Fibroblast of upper back skin (primary cell): ENCODE results near the gene UTP25.

Experiments
- DNase-seq: peaks from one replicate; pipeline ENCODE4 v3.0.0-alpha.2; 2013

Gene UTP25

GRCh38 chr1:209840611-209841010 is 12.8 kb downstream of the UTP25 start:
- no peak for DNase-seq

GRCh38 chr1:209844695-209845407 is 17.1 kb downstream of the UTP25 start:
- no peak for DNase-seq

- no peak for DNase-seq
Measured at GRCh38 chr1:209845408-209845725, 17.6 kb downstream of the UTP25 start.

DNA sequence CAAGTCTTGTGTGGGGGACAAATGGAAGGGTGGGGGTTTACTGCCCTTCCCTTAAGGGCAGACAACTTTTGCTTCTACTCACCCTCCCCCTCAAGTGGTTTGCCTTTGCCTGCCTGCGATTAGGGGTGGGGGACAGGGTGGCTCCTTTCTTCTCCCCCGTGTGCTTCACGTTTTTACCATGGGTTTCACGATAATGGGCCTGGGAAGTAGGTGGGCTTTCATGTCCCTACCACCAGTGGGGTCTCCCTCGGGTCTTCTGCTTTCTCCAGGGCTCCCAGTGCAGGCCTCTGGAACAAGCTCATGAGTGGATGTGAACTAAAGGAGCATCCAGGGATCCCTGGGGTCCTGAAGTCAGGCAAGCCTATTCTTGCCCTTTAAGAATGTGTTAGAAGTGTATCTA is 21.6 kb downstream of the UTP25 start:
- DNase-seq: no peak

GRCh38 chr1:209850342-209850979 is 22.7 kb downstream of the UTP25 start:
- peak; percentile 85 for DNase-seq

DNA sequence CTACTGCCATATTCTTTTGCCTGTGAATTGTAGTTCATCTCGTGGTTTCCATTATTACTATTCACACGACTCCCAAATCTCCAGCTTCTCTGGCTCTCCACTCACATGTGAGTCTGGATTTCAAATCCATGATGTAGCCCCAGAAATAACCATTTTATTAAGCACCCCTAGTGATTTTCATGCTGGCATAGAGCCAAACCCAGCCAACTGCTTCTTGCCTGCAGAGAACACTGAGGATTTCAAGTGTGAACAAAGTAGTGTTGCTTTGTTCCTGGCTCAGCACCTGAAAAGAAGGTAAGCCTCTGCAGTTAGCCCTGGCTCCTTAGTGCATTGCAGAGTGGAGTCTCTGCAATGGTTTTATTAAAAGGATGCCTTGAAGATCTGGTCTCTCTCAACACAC is 25.9 kb downstream of the UTP25 start:
- no peak for DNase-seq

GRCh38 chr1:209854196-209854595 is 26.4 kb downstream of the UTP25 start:
- DNase-seq: peak; percentile 46

DNA sequence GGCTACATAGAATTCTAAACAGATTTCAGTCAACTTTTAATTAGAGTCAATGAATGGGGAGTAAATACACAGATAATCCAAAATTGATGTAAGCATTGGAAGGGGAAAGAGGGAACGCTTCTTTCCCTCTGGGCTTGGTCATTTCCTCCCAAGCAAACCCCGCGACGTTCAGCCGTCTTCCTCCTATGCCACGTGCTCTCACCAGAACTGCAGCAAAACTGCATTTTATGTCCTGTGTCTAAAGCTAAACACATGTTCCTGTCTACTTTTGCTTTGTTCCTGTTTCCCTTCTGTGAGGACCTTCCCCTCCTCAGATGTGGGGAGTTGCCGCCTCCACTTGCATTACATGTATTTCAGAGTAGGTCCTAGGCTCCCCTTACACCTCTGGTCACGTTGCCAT is 27.2 kb downstream of the UTP25 start:
- no peak for DNase-seq

DNA sequence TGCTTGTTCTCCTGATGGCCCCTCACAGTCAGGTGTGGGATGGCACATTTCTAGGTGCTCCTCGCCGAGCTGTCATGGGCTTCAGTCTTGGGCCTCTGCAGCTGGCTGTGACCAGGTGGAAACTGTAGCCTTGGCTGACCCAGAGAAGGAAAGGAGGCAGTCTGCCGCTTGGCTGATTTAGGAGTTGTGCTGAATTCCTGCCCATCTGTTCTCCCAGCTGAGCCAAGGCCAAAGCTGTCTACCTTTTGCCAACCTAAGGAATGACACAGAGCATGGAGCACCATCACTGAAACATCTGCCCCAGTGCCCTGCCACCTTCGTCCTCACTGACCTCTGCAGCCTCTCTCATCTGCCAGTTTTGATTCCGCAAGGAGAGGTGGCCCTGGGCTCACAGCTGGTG is 27.9 kb downstream of the UTP25 start:
- no peak for DNase-seq

- DNase-seq: no peak
Measured at GRCh38 chr1:209858561-209859103, 30.9 kb downstream of the UTP25 start.

DNA sequence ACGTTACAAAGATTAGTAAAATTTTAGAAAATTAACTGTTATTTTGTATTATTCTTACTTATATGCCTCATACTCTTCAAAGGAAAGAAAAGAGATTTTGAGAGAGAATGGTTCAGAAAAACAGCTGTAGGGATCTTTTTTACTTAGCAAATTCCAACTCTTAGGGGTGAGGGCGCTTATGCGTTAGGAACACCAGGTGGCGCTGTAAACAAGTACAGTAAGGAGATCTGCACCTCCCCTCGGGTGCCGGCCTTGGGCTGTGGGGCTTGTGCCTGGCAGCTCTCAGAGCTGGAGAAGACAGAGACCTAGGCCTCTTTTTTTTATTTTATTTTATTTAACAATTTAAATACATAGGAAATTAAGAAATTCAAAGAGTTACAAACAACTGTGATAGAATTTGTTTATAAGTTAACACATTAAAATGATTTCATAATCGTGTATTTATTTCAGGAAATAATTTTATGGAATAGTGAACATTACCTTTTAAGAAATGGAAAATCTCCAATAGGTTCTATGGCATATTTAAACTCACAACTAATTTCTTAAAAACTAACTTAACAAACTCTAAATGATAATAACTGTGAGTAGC is 32.6 kb downstream of the UTP25 start:
- peak; percentile 83 for DNase-seq

GRCh38 chr1:209861242-209861641 is 33.5 kb downstream of the UTP25 start:
- DNase-seq: no peak

DNA sequence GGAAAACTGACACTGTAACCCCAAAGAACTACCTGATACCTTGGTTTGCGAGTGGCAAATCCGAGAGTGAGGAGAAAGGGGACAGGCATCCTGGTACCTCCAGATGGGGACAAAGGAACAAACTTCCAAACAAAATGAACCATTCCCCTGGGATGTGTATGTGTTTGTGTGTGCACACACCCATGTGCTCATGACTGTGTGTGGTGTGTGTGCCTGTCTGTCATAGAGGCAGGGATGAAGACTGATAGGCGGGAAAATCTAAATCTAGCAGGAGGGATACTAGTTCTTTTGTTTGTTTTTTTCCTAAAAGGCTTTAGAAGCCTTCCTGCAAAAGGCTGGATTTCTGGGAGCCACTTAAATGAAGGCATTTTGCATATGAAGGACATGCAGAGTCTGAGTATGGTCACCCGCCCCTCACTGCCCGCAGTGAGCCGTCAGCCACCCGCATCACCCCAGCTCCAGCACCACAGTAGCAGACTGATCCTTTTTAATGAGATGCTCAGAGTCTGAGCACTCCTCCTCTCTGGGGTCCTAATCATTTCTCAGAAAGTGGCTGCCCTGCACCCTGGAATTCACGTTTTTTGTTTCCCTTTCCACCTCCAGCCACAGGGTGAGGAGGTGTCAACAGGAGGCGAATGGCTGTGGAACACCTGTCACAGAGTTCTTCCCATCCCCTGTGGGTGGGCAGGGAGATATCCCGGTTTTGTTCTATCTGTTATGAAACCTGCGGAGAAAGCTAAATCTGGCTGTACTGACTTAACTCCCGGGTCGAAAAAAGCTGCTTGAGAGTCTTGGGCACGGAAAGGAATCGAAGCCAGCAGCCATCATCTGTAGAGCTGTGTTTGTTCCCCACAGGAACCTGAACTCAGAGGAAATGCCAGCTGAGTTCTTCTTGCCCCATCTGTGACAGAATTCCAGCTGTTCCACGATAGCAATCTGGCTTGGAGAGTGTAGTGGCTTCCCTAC is 34.9 kb downstream of the UTP25 start:
- no peak for DNase-seq

DNA sequence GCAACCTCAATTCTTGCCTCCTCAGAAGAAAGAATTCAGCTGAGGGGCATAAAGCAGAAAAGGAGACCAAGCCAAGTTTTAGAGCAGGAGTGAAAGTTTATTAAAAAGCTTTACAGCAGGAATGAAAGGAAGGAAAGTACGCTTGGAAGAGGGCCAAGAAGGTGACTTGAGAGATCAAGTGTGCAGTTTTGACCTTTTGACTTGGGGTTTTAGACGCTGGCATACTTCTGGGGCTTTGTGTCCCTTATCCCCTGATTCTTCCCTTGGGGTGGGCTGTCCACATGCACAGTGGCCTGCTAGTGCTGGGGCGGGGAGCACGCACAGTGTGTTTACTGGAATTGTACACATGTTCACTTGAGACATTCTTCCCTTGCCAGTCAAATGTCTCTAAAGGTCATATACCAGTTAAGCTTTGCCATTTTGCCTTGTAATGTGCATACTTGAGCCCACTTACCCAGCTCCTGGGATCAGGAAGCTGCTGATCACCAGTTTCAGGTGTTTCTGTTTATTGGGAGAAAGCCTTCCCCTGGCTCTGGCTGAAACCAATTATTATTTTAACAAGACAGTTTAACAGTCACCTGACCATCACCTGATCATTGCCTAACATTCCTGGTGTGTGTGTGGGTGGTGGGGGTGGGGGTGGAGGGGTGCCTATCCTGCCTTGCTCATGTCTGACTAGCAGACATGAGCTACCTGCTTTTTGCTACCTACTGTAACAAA is 36.2 kb downstream of the UTP25 start:
- no peak for DNase-seq

DNA sequence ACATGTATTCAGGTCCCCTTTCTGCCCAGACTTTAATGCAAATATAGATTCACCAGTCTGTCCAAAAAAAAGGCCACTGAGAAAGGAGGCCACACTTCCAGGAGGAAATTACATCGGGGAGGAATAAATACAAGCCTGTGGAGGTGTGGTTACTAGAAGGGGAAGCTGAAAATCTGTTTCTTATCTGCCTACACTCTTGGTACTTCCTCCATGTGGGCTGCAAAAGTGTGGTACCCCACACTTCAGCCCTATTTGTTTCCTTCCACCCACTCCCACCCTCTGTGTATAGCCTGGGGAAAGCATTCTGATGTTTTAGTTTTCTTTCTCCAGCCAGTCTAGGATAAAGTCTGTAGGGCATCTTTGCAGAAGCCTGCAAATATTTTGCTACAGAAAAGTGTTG is 38.4 kb downstream of the UTP25 start:
- no peak for DNase-seq

- peak; percentile 78 for DNase-seq
Measured at GRCh38 chr1:209869291-209870149, 41.7 kb downstream of the UTP25 start.

GRCh38 chr1:209870151-209870831 is 42.5 kb downstream of the UTP25 start:
- DNase-seq: peak; percentile 94

GRCh38 chr1:209871006-209871405 is 43.2 kb downstream of the UTP25 start:
- no peak for DNase-seq

DNA sequence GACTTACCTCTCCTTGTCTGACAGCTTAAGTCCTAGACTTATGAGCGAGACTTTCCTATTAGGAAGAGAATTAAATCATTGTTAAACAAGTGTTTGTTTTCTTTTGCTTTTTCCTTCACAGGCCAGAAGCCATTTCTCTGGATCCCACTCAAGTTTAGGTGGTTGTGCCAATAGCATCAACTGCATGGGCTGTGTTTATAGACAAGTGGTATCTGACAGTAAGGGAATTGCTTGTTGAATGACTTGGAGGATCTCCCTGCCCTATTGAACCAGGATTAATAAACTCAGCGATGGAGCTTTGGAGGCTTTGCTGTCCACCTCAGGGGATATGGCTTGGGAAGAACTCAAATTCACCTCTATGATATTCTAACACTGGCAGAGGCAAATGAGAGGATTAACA is 43.7 kb downstream of the UTP25 start:
- no peak for DNase-seq

DNA sequence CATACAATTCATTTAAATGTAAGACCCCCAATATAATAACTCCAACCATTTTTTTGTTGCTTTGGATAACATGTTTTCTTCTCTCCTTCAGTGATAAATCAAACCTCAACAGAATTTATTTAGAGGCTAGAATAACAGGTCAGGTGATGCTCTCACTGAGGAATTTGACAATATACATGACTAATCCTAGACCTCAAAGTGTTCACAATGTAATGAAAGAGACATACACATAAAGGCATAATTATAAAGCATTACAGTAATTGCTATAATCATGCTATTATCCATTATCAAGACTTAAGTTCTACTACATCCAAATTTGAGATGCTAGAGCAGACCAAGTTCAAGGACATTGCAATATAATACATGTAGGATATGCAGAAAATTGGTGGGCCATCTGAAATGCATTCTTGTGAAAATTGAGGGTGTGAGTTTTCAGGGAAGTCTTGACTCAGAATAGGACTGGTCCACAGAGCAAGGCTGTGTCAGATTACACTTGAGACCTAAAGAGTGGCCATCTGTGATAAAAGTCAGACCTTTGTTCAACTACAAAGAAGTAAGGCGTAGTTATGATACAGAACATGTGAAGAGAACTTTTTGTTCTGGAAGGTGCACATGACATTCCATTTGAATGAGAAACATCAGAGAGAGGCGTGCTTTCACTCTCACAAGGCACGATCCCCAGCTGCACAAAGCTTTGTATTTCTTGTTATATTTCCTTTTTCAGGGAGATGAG is 45.5 kb downstream of the UTP25 start:
- DNase-seq: no peak
